Measurements from ENCODE around the gene CDH13.

The CDH13 gene

DNA sequence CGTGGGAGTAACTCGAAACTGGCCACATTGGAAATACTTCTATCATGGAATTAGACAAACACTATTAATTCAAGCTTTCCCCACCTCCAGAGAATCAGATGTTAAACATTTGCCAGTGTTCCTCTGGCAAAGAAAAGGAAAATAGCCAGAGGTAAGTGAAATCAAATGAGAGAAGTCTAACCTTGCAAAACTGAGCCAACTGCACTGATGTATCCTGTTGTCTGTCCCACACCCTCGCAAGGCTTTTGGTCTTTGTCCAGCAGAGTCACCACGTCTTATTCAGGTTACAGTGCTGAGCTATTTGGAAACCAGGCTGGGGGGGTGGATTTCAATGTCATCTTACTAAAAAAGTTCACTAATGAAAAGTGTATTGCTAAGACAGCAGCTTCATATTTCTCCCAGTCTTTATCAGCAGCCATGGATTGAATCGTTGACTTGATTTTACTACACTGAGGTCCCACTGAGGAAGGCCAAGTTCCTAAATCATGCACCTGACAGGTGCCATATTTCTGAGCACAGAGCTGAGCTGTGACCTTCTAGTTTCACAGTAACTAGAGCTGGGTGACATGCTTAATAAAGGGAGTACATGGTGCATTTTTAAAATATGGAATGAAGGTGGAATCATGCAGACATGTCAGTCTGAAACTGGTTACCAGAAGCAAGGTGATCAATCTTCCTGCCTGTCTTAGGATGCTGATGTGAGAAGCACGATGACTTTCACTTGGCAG lies 1095.9 kb downstream of the CDH13 start:
- Histone ChIP-seq H3K4me2 (no peak overlapping the region), H3K4me1 (peaks cover 0 to 9% (median 0%) of the 10 kb centered on the region in 10 experiments; a peak in 3 of 20 replicates), H3K36me3 (no peaks in the 10 kb centered on the region), H4K20me1 (no peaks in the 10 kb centered on the region), H3K9me3 (replicated peaks in 1 of 11) (no peaks in the 10 kb centered on the region), H3K4me3 (no peak overlapping the region), H3K9ac (no peak overlapping the region), H3K27me3 (no peaks in the 10 kb centered on the region), H3K27ac (no peak overlapping the region)
- TF ChIP-seq Cebpa-rat (IDR thresholded peaks at IDR 0.05), result no peak

DNA sequence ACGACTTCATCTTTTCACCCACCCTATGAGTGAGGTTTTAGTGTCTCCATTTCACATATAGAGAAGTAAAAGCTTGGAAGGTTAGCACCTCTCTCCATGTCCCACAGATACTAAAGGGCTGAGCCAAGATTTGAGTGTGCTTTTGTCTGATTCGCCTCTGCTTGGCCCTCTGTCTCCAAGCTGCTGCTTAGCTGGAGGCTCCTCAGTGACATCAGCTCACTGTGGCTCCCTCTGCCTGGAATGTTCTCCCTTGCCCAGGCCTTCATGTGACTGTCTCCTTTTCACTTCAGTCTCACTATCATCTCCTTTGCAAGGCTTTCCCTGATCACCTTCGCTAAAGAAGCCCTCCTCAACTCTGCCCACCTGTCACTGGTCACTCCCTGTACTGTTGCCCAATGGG lies 1096.5 kb downstream of the CDH13 start:
- no peaks in the 10 kb centered on the region for H3K27me3 ChIP-seq
- H3K9me3 ChIP-seq (replicated peaks in 1 of 11), result no peaks in the 10 kb centered on the region
- no peak overlapping the region for H3K4me3 ChIP-seq
- no peaks in the 10 kb centered on the region for H4K20me1 ChIP-seq
- no peak overlapping the region for H3K9ac ChIP-seq
- H3K4me1 ChIP-seq, result peaks cover 0 to 12% (median 0%) of the 10 kb centered on the region in 10 experiments; a peak in 3 of 20 replicates
- no peak overlapping the region for H3K27ac ChIP-seq
- H3K36me3 ChIP-seq, result no peaks in the 10 kb centered on the region
- no peak for TF ChIP-seq Cebpa-rat (IDR thresholded peaks at IDR 0.05)
- H3K4me2 ChIP-seq, result no peak overlapping the region

DNA sequence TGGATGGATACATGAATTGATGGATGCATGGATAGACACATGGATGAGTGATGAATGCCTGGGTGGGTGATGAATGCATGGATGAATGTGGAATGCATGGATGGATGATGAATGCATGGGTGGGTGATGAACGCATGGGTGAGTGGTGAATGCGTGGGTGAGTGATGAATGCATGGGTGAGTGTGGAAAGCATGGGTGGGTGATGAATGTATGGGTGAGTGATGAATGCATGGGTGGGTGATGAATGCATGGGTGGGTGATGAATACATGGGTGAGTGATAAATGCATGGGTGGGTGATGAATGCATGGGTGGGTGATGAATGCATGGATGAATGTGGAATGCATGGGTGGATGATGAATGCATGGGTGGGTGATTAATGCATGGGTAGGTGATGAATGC lies 1097.1 kb downstream of the CDH13 start:
- no peak overlapping the region for H3K9ac ChIP-seq
- no peaks in the 10 kb centered on the region for H4K20me1 ChIP-seq
- H3K27me3 ChIP-seq, result no peaks in the 10 kb centered on the region
- no peak overlapping the region for H3K4me3 ChIP-seq
- no peaks in the 10 kb centered on the region for H3K36me3 ChIP-seq
- no peak overlapping the region for H3K4me2 ChIP-seq
- no peak overlapping the region for H3K27ac ChIP-seq
- no peak for TF ChIP-seq Cebpa-rat (IDR thresholded peaks at IDR 0.05)
- H3K9me3 ChIP-seq (replicated peaks in 1 of 11), result no peaks in the 10 kb centered on the region
- peaks cover 0 to 12% (median 0%) of the 10 kb centered on the region in 10 experiments; a peak in 3 of 20 replicates for H3K4me1 ChIP-seq

- no peaks in the 10 kb centered on the region for H3K27me3 ChIP-seq
- no peak overlapping the region for H3K9ac ChIP-seq
- TF ChIP-seq Cebpa-rat (IDR thresholded peaks at IDR 0.05), result no peak
- H4K20me1 ChIP-seq, result no peaks in the 10 kb centered on the region
- no peak overlapping the region for H3K27ac ChIP-seq
- no peak overlapping the region for H3K4me3 ChIP-seq
- peaks cover 0 to 12% (median 0%) of the 10 kb centered on the region in 10 experiments; a peak in 3 of 20 replicates for H3K4me1 ChIP-seq
- no peaks in the 10 kb centered on the region for H3K36me3 ChIP-seq
- H3K4me2 ChIP-seq, result no peak overlapping the region
- H3K9me3 ChIP-seq (replicated peaks in 1 of 11), result no peaks in the 10 kb centered on the region
These were observed 1097.8 kb downstream of the CDH13 start for GRCh38 chr16:83724585-83724984.

DNA sequence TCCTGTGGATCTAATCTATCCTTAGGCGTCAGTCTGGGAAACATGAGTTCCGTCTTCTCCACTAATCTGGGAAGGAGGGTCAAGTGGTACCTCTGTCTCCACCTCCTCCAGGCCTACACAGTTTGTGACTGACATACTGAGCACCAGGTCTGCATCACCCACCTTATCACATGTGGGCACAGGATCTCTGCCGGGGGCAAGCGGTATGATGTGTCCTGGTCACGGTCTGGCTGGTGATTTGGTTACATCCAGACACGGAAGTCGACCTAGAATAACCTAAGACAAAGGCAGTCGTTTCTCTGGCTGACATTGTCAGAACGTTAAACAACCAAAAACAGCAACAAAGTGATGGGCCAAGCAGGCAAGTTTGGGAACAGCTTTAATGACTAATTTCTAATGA lies 1098.5 kb downstream of the CDH13 start:
- Histone ChIP-seq H3K4me3 (no peak overlapping the region), H3K36me3 (no peaks in the 10 kb centered on the region), H3K9ac (no peak overlapping the region), H3K9me3 (replicated peaks in 1 of 11) (no peaks in the 10 kb centered on the region), H3K4me2 (no peak overlapping the region), H3K27me3 (no peaks in the 10 kb centered on the region), H3K27ac (no peak overlapping the region), H3K4me1 (peaks cover 0 to 12% (median 0%) of the 10 kb centered on the region in 10 experiments; a peak in 3 of 20 replicates), H4K20me1 (no peaks in the 10 kb centered on the region)
- no peak for TF ChIP-seq Cebpa-rat (IDR thresholded peaks at IDR 0.05)

DNA sequence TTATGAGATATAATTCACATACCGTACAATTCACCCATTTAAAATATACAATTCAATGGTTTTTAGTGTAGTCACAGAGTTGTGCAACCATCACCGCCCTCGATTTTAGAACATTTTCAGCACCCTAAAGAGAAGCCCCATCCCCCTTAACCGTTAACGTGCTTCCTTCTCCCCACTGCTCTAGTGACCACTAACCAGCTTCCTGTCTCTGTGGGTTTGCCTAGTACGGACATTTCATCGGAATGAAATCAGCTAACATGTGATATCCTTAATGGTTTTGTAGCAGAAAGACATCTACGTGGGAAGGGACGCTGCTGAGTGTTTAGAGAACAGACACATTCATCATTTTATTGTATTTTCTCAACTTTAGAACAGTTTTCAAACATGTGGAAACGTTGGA lies 1100.2 kb downstream of the CDH13 start:
- Histone ChIP-seq H3K4me3 (no peak overlapping the region), H3K4me2 (peak overlapping the region in 3 of 11 experiments; percentile 10 to 46 (median 39); a peak in 6 of 22 replicates), H3K9me3 (replicated peaks in 1 of 11) (peaks cover 0 to 6% (median 0%) of the 10 kb centered on the region in 11 experiments; a peak in 7 of 22 replicates), H3K4me1 (peaks cover 0 to 12% (median 0%) of the 10 kb centered on the region in 10 experiments; a peak in 3 of 20 replicates), H3K27ac (no peak overlapping the region), H3K27me3 (no peaks in the 10 kb centered on the region), H3K36me3 (no peaks in the 10 kb centered on the region), H4K20me1 (no peaks in the 10 kb centered on the region), H3K9ac (no peak overlapping the region)
- TF ChIP-seq Cebpa-rat (IDR thresholded peaks at IDR 0.05), result no peak

GRCh38 chr16:83727751-83728352 lies 1101.1 kb downstream of the CDH13 start:
- no peaks in the 10 kb centered on the region for H4K20me1 ChIP-seq
- no peaks in the 10 kb centered on the region for H3K27me3 ChIP-seq
- H3K4me3 ChIP-seq, result no peak overlapping the region
- peaks cover 0 to 12% (median 3%) of the 10 kb centered on the region in 11 experiments; a peak in 11 of 22 replicates for H3K9me3 ChIP-seq (replicated peaks in 1 of 11)
- H3K4me2 ChIP-seq, result peak overlapping the region in 2 of 11 experiments; percentile 39 to 46; a peak in 3 of 22 replicates
- no peak for TF ChIP-seq Cebpa-rat (IDR thresholded peaks at IDR 0.05)
- H3K4me1 ChIP-seq, result peaks cover 0 to 12% (median 0%) of the 10 kb centered on the region in 10 experiments; a peak in 3 of 20 replicates
- no peak overlapping the region for H3K27ac ChIP-seq
- H3K36me3 ChIP-seq, result no peaks in the 10 kb centered on the region
- no peak overlapping the region for H3K9ac ChIP-seq

GRCh38 chr16:83728492-83728891 lies 1101.7 kb downstream of the CDH13 start:
- H3K4me3 ChIP-seq, result no peak overlapping the region
- peaks cover 5 to 18% (median 10%) of the 10 kb centered on the region in 11 experiments; a peak in 20 of 22 replicates for H3K9me3 ChIP-seq (replicated peaks in 1 of 11)
- no peaks in the 10 kb centered on the region for H3K36me3 ChIP-seq
- H3K9ac ChIP-seq, result no peak overlapping the region
- peaks cover 0 to 12% (median 0%) of the 10 kb centered on the region in 10 experiments; a peak in 3 of 20 replicates for H3K4me1 ChIP-seq
- H3K4me2 ChIP-seq, result no peak overlapping the region
- H3K27ac ChIP-seq, result no peak overlapping the region
- TF ChIP-seq Cebpa-rat (IDR thresholded peaks at IDR 0.05), result no peak
- no peaks in the 10 kb centered on the region for H4K20me1 ChIP-seq
- no peaks in the 10 kb centered on the region for H3K27me3 ChIP-seq

DNA sequence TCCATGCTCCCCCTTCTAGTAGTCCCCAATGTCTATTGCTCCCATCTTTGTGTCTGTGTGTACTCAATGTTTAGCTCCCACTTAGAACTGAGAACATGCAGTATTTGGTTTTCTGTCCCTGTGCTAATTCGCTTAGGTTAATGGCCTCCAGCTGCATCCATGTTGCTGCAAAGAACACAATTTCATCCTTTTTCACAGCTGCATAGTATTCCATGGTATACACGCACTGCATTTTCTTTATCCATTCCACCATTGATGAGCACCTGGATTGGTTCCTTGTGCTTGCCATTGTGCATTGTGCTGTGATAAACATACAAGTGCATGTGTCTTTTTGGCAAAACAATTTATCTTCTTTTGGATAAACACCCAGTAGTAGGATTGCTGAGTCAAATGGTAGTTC lies 1104.0 kb downstream of the CDH13 start:
- Histone ChIP-seq H3K9me3 (replicated peaks in 1 of 11) (peaks cover 26 to 41% (median 31%) of the 10 kb centered on the region in 11 experiments), H3K36me3 (no peaks in the 10 kb centered on the region; a peak in 1 of 22 replicates), H3K4me2 (no peak overlapping the region), H3K9ac (no peak overlapping the region), H3K4me3 (no peak overlapping the region), H3K27ac (no peak overlapping the region), H3K27me3 (no peaks in the 10 kb centered on the region), H3K4me1 (peaks cover 0 to 12% (median 0%) of the 10 kb centered on the region in 10 experiments; a peak in 3 of 20 replicates), H4K20me1 (no peaks in the 10 kb centered on the region)
- TF ChIP-seq Cebpa-rat (IDR thresholded peaks at IDR 0.05), result no peak

All from BLaER1 treated with 17β-estradiol and CSF1 and Interleukin-3, amounts not matched to agents 10 nM and 100 nM (cell line).